H1 (cell line): Measurements from ENCODE around the gene PCDH9. TPM values are rescaled to one million over a fixed set of nuclear protein-coding genes. Genes with fewer than 3 reads are reported as not detected.

Experiments used
- CTCF ChIA-PET: fragments of 300-600 bp; sonication (Branson Sonifier 250); formaldehyde crosslinking; loops from one replicate; lab custom pipeline; 2021; ENCODE audit not compliant: partially characterized antibody; lab: Charles Lee
- POLR2A ChIA-PET: fragments of 300-600 bp; sonication (Branson Sonifier 250); formaldehyde crosslinking; loops from one replicate; lab custom pipeline; 2021; ENCODE audit warnings: inconsistent platforms; ENCODE audit not compliant: partially characterized antibody; lab: Charles Lee
- DNase-seq, 2 experiments: peaks; one replicate each; pipeline versions ENCODE4 v3.0.0 to v3.0.0-alpha.2; 2010 to 2022; ENCODE audit warnings: low spot score in 2 of 2, low read depth in 1 of 2, mixed read lengths in 1 of 2
- FAIRE-seq: peaks from 2 replicates; lab custom pipeline; 2011; peaks lifted over from hg19 to GRCh38; lab: Jason Lieb, UNC
- H2AFZ ChIP-seq: 2 replicates; pipeline ENCODE4 v1.8.1; 2012; ENCODE audit warnings: low read length, inconsistent platforms
- H2AK5ac ChIP-seq: 2 replicates; pipeline ENCODE4 v1.6.1; 2013; ENCODE audit warnings: low read depth, low read length
- H2BK120ac ChIP-seq: replicated peaks from 2 replicates; pipeline ENCODE3; 2013; ENCODE audit warnings: low read depth, low read length, inconsistent platforms
- H2BK12ac ChIP-seq: 2 replicates; pipeline ENCODE4 v1.6.1; 2013; ENCODE audit warnings: low read depth, low read length
- H2BK15ac ChIP-seq: 2 replicates; pipeline ENCODE4 v1.6.1; 2013; ENCODE audit warnings: low read length
- H2BK20ac ChIP-seq: 2 replicates; pipeline ENCODE4 v1.6.1; 2013; ENCODE audit warnings: low read length
- H2BK5ac ChIP-seq: 2 replicates; pipeline ENCODE4 v1.6.1; 2013; ENCODE audit warnings: low read depth, low read length
- H3K14ac ChIP-seq: 2 replicates; pipeline ENCODE4 v1.6.1; 2013; ENCODE audit warnings: inconsistent platforms; ENCODE audit not compliant: insufficient read length
- H3K18ac ChIP-seq: 2 replicates; pipeline ENCODE4 v1.6.1; 2013; ENCODE audit warnings: low read length; ENCODE audit errors: extremely low read depth
- H3K23ac ChIP-seq: 2 replicates; pipeline ENCODE4 v1.6.1; 2013; ENCODE audit warnings: inconsistent platforms; ENCODE audit not compliant: insufficient read length
- H3K23me2 ChIP-seq: 2 replicates; pipeline ENCODE4 v1.6.1; 2013; ENCODE audit warnings: low read depth, low read length
- H3K27ac ChIP-seq: 2 replicates; pipeline ENCODE4 v1.6.1; 2011; ENCODE audit warnings: low read depth, low read length, inconsistent platforms
- H3K27me3 ChIP-seq, 4 experiments: replicated peaks in 1 of 4; 1 replicate in 1 of 4; 2 replicates in 3 of 4; pipeline versions ENCODE4 v1.6.1 to v1.8.1; 2011 to 2013; ENCODE audit warnings: low read length in 3 of 4, mild to moderate bottlenecking in 3 of 4, inconsistent platforms in 2 of 4, mixed read lengths in 2 of 4, moderate library complexity in 1 of 4; ENCODE audit not compliant: control insufficient read depth in 3 of 4, insufficient read depth in 3 of 4; ENCODE audit errors: extremely low read depth in 1 of 4
- H3K36me3 ChIP-seq, 4 experiments: 2 replicates each; pipeline versions ENCODE4 v1.6.1 to v1.8.1; 2011 to 2013; ENCODE audit warnings: mild to moderate bottlenecking in 4 of 4, low read length in 3 of 4, moderate library complexity in 2 of 4, control low read depth in 1 of 4, inconsistent platforms in 1 of 4; ENCODE audit not compliant: insufficient read depth in 4 of 4, control insufficient read depth in 2 of 4
- H3K4ac ChIP-seq: replicated peaks from 2 replicates; pipeline ENCODE3; 2013; ENCODE audit warnings: low read length, low read depth, mixed read lengths, inconsistent platforms; ENCODE audit not compliant: insufficient read length
- H3K4me1 ChIP-seq, 4 experiments: replicated peaks in 1 of 4; 1 replicate in 1 of 4; 2 replicates in 3 of 4; pipeline versions ENCODE4 v1.6.1 to v1.8.1; 2011 to 2013; ENCODE audit warnings: low read length in 3 of 4, inconsistent platforms in 2 of 4, mixed read lengths in 1 of 4; ENCODE audit not compliant: insufficient read depth in 4 of 4, control insufficient read depth in 3 of 4
- H3K4me2 ChIP-seq, 2 experiments: 2 replicates each; pipeline versions ENCODE4 v1.6.1 to v1.8.1; 2011 to 2013; ENCODE audit warnings: low read depth in 2 of 2, low read length in 2 of 2, control low read depth in 1 of 2, inconsistent platforms in 1 of 2, mild to moderate bottlenecking in 1 of 2; ENCODE audit not compliant: insufficient read depth in 1 of 2
- H3K4me3 ChIP-seq, 4 experiments: fragments of 200-600, 300-600 bp in 1 of 4; sonication (generic), shearing (Covaris generic), sonication (Bioruptor Twin) in 1 of 4; 2 replicates each; pipeline versions ENCODE4 v1.5.1 to v1.8.1; 2011 to 2016; ENCODE audit warnings: low read length in 4 of 4, low read depth in 3 of 4, control low read depth in 2 of 4, inconsistent platforms in 2 of 4, mild to moderate bottlenecking in 2 of 4, mixed read lengths in 1 of 4, moderate library complexity in 1 of 4; ENCODE audit not compliant: insufficient read depth in 2 of 4; ENCODE audit errors: extremely low read depth in 1 of 4
- H3K56ac ChIP-seq: replicated peaks from 2 replicates; pipeline ENCODE3; 2013; ENCODE audit warnings: low read depth, mild to moderate bottlenecking, mixed read lengths, low read length, inconsistent platforms; ENCODE audit not compliant: insufficient read length
- H3K79me1 ChIP-seq: 2 replicates; pipeline ENCODE4 v1.6.1; 2013; ENCODE audit warnings: low read depth, low read length, control low read depth
- H3K79me2 ChIP-seq, 2 experiments: 2 replicates each; pipeline versions ENCODE4 v1.6.1 to v1.8.1; 2012 to 2013; ENCODE audit warnings: low read length in 2 of 2, mild to moderate bottlenecking in 2 of 2, inconsistent platforms in 1 of 2; ENCODE audit not compliant: insufficient read depth in 2 of 2, control insufficient read depth in 1 of 2
- H3K9ac ChIP-seq, 4 experiments: replicated peaks in 1 of 4; 1 replicate in 1 of 4; 2 replicates in 3 of 4; pipeline versions ENCODE4 v1.6.1 to v1.8.1; 2011 to 2013; ENCODE audit warnings: low read depth in 3 of 4, low read length in 3 of 4, control low read depth in 2 of 4, mild to moderate bottlenecking in 2 of 4, moderate library complexity in 2 of 4, inconsistent platforms in 1 of 4; ENCODE audit errors: extremely low read depth in 1 of 4
- H3K9me3 ChIP-seq, 2 experiments: 2 replicates each; pipeline versions ENCODE4 v1.6.1 to v1.8.1; 2012 to 2013; ENCODE audit warnings: mild to moderate bottlenecking in 2 of 2, moderate library complexity in 2 of 2, control low read depth in 1 of 2, inconsistent platforms in 1 of 2, low read depth in 1 of 2, low read length in 1 of 2, mixed read lengths in 1 of 2; ENCODE audit not compliant: insufficient read depth in 2 of 2
- H4K20me1 ChIP-seq, 2 experiments: replicated peaks in 1 of 2; 2 replicates each; pipeline versions ENCODE3 to v1.8.1; 2011 to 2013; ENCODE audit warnings: inconsistent platforms in 2 of 2, low read length in 2 of 2, mild to moderate bottlenecking in 1 of 2; ENCODE audit not compliant: insufficient read depth in 2 of 2, control insufficient read depth in 1 of 2
- H4K5ac ChIP-seq: 2 replicates; pipeline ENCODE4 v1.6.1; 2013; ENCODE audit warnings: low read length, low read depth, mixed read lengths, inconsistent platforms; ENCODE audit not compliant: insufficient read length
- H4K8ac ChIP-seq: 2 replicates; pipeline ENCODE4 v1.8.0; 2013; ENCODE audit warnings: mild to moderate bottlenecking, moderate library complexity, low read length, inconsistent platforms; ENCODE audit not compliant: insufficient read depth; ENCODE audit errors: extremely low read depth
- H4K91ac ChIP-seq: replicated peaks from 2 replicates; pipeline ENCODE3; 2013; ENCODE audit warnings: low read length, mixed read lengths, inconsistent platforms; ENCODE audit not compliant: insufficient read length
- ASH2L ChIP-seq: fragments of 200-600, 300-600 bp; sonication (generic); IDR thresholded peaks from one replicate; pipeline ENCODE4 v1.7.1; 2017; ENCODE audit warnings: low read length
- CBX8 ChIP-seq: fragments of 300-800, 300-1000 bp; sonication (generic); IDR thresholded peaks from 2 replicates; pipeline ENCODE4 v1.7.1; 2016; ENCODE audit warnings: low read depth, low read length, borderline replicate concordance
- KDM5A ChIP-seq: fragments of 200-600 bp; IDR thresholded peaks from 2 replicates; pipeline ENCODE4 v1.7.1; 2012; ENCODE audit warnings: mild to moderate bottlenecking, low read length, inconsistent platforms, mixed read lengths
- SP1 ChIP-seq: IDR thresholded peaks from 2 replicates; pipeline ENCODE4 v1.6.1; 2011; ENCODE audit warnings: low read depth, low read length
- TEAD4 ChIP-seq: IDR thresholded peaks from 2 replicates; pipeline ENCODE4 v1.6.1; 2012; ENCODE audit warnings: low read depth, low read length, inconsistent platforms, mixed read lengths
- WGBS, 2 experiments: shearing (Covaris generic) in 1 of 2; methylation state at CpG; one replicate each; pipeline versions ENCODE4 v1.1.6 to v1.1.7; 2013 to 2015; ENCODE audit warnings: low lambda C conversion rate in 2 of 2, mixed read lengths in 2 of 2, inconsistent platforms in 1 of 2, low coverage in 1 of 2, missing lambda C conversion rate in 1 of 2; ENCODE audit not compliant: insufficient replicate concordance in 2 of 2, insufficient coverage in 1 of 2, insufficient read length in 1 of 2; ENCODE audit errors: extremely low coverage in 1 of 2, missing lambda C conversion rate in 1 of 2; 5-methylcytosine and 5-hydroxymethylcytosine counted together
- polyA plus RNA-seq, 7 experiments: library from polyadenylated mRNA; depleted of rRNA in 3 of 7; stranded (reverse) in 5 of 7; unstranded in 2 of 7; fragments of >200 nt in 5 of 7; fragments of 200-250 nt in 2 of 7; gene quantifications; 1 replicate in 5 of 7; 2 replicates in 1 of 7; 4 replicates in 1 of 7; pipeline versions ENCODE4 v1.2.1 to v1.2.3, GENCODE V29; 2011 to 2013; ENCODE audit warnings: missing spikeins in 2 of 7, mixed read lengths in 2 of 7
- total RNA-seq: library from RNA; stranded (reverse); fragmentation: NEBNext Ultra II Directional; extraction: Animal tissue kit (Norgen Biotek cat#: 25700); gene quantifications from 2 replicates; pipeline ENCODE4 v1.2.1, GENCODE V29; 2021
- TF ChIP-seq, protein P1 (sequence below): IDR thresholded peaks from 2 replicates; pipeline ENCODE4 v1.6.1; 2012; ENCODE audit warnings: inconsistent platforms

The PCDH9 gene
- total and polyA plus RNA-seq, 2 of the 8 experiments (the other 6 are each of a cell fraction or from before 2014, with no cell fraction given): 0.12 to 0.60 TPM

DNA sequence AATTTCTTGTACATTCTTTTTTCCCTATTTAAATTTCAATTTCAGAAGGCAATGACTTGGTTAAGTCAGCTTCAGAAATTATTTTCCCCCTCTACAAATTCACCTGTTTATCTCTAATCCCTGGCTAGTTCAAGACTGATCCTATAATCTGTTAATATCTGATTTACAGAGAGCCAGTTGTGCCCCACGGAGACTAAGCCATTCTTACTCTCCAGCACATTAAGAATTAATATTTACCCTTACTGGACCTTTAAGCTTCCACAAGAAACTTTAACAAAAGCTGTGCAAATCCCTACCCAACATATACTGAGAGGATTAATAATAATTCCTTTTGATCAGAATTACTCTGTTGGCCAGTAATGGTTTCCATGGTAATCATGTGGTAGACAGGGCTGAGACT lies 786.2 kb downstream of the PCDH9 start:
- Histone ChIP-seq H3K79me1 (no peaks in the 10 kb centered on the region), H2AK5ac (no peak overlapping the region), H2BK5ac (no peak overlapping the region), H2BK15ac (no peak overlapping the region), H3K23ac (no peak overlapping the region), H3K4me3 (no peak overlapping the region), H3K9me3 (no peaks in the 10 kb centered on the region), H2BK120ac (no peak overlapping the region), H4K91ac (no peak overlapping the region), H3K27me3 (no peaks in the 10 kb centered on the region), H4K8ac (no peak overlapping the region), H3K23me2 (no peaks in the 10 kb centered on the region), H3K4me1 (no peaks in the 10 kb centered on the region), H3K18ac (no peak overlapping the region), H2AFZ (no peak overlapping the region), H3K4me2 (no peak overlapping the region), H3K27ac (no peak overlapping the region), H2BK12ac (no peak overlapping the region), H3K36me3 (no peaks in the 10 kb centered on the region), H3K9ac (no peak overlapping the region), H3K4ac (no peak overlapping the region), H3K14ac (no peak overlapping the region), H4K5ac (no peak overlapping the region), H3K56ac (no peak overlapping the region)
- CTCF ChIA-PET: interaction anchor here (0.6 kb wide), 2 partner anchors 155 to 810 kb away, joined by 3 to 4 read pairs; no protein-coding TSS in a partner anchor
- FAIRE-seq: no peak
- POLR2A ChIA-PET: no interaction called here
- no peak for TF ChIP-seq KDM5A
- TF ChIP-seq TEAD4: no peak
- TF ChIP-seq CBX8: no peak
- no peak for TF ChIP-seq ASH2L
- no peak for TF ChIP-seq SP1
- TF ChIP-seq, protein P1, sequence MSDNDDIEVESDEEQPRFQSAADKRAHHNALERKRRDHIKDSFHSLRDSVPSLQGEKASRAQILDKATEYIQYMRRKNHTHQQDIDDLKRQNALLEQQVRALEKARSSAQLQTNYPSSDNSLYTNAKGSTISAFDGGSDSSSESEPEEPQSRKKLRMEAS: no peak
- TF ChIP-seq, all 59 proteins: peak for 0
- H4K20me1 ChIP-seq: no peaks in the 10 kb centered on the region
- H2BK20ac ChIP-seq: no peak overlapping the region
- no peak for DNase-seq
- no peaks in the 10 kb centered on the region for H3K79me2 ChIP-seq
- 100% methylated on average over 1 of the region's 1 CpG; no CpG with 5 or more reads in 1 of the 2 experiments for WGBS, 2 experiments
